Measurements from ENCODE around the gene IAH1.

DNA sequence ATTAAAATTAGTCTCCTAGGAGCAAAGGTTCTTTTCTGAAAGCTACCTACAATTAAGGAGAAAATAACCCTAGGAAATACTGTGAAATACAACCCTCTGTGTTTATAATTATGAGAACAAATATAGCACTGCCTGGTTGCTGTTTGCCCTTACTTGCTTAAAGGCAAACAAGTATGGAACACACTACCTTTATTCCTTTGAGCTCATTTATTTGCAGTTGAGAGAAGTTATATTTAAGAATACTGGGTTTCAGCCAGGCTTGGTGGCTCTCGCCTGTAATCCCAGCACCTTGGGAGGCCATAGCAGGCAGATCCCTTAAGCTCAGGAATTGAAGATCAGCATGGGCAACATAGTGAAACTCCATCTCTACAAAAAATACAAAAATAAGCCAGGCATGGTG, 23.1 kb upstream of the IAH1 start:
- TF ChIP-seq, protein P1, sequence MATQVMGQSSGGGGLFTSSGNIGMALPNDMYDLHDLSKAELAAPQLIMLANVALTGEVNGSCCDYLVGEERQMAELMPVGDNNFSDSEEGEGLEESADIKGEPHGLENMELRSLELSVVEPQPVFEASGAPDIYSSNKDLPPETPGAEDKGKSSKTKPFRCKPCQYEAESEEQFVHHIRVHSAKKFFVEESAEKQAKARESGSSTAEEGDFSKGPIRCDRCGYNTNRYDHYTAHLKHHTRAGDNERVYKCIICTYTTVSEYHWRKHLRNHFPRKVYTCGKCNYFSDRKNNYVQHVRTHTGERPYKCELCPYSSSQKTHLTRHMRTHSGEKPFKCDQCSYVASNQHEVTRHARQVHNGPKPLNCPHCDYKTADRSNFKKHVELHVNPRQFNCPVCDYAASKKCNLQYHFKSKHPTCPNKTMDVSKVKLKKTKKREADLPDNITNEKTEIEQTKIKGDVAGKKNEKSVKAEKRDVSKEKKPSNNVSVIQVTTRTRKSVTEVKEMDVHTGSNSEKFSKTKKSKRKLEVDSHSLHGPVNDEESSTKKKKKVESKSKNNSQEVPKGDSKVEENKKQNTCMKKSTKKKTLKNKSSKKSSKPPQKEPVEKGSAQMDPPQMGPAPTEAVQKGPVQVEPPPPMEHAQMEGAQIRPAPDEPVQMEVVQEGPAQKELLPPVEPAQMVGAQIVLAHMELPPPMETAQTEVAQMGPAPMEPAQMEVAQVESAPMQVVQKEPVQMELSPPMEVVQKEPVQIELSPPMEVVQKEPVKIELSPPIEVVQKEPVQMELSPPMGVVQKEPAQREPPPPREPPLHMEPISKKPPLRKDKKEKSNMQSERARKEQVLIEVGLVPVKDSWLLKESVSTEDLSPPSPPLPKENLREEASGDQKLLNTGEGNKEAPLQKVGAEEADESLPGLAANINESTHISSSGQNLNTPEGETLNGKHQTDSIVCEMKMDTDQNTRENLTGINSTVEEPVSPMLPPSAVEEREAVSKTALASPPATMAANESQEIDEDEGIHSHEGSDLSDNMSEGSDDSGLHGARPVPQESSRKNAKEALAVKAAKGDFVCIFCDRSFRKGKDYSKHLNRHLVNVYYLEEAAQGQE (IDR thresholded peaks at IDR 0.05): no peak
- TF ChIP-seq, protein P2, sequence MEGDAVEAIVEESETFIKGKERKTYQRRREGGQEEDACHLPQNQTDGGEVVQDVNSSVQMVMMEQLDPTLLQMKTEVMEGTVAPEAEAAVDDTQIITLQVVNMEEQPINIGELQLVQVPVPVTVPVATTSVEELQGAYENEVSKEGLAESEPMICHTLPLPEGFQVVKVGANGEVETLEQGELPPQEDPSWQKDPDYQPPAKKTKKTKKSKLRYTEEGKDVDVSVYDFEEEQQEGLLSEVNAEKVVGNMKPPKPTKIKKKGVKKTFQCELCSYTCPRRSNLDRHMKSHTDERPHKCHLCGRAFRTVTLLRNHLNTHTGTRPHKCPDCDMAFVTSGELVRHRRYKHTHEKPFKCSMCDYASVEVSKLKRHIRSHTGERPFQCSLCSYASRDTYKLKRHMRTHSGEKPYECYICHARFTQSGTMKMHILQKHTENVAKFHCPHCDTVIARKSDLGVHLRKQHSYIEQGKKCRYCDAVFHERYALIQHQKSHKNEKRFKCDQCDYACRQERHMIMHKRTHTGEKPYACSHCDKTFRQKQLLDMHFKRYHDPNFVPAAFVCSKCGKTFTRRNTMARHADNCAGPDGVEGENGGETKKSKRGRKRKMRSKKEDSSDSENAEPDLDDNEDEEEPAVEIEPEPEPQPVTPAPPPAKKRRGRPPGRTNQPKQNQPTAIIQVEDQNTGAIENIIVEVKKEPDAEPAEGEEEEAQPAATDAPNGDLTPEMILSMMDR (IDR thresholded peaks at IDR 0.05): no peak
- TF ChIP-seq SREBF2 (IDR thresholded peaks at IDR 0.05) (no peak), SMC3 (IDR thresholded peaks at IDR 0.05) (no peak), POLR2A (IDR thresholded peaks at IDR 0.05; ENCODE audit: low read length) (no peak), HDAC2 (IDR thresholded peaks at IDR 0.05) (no peak), EP300 (IDR thresholded peaks at IDR 0.05) (no peak)
- TF ChIP-seq, protein P3, sequence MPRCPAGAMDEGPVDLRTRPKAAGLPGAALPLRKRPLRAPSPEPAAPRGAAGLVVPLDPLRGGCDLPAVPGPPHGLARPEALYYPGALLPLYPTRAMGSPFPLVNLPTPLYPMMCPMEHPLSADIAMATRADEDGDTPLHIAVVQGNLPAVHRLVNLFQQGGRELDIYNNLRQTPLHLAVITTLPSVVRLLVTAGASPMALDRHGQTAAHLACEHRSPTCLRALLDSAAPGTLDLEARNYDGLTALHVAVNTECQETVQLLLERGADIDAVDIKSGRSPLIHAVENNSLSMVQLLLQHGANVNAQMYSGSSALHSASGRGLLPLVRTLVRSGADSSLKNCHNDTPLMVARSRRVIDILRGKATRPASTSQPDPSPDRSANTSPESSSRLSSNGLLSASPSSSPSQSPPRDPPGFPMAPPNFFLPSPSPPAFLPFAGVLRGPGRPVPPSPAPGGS (IDR thresholded peaks at IDR 0.05): no peak
